NCI-H510A (cell line): ENCODE data around the gene FSTL3.

ENCODE experiments used
- DNase-seq: peaks from one replicate; lab custom pipeline; 2025; lab: John Stamatoyannopoulos, UW

Gene FSTL3

DNA sequence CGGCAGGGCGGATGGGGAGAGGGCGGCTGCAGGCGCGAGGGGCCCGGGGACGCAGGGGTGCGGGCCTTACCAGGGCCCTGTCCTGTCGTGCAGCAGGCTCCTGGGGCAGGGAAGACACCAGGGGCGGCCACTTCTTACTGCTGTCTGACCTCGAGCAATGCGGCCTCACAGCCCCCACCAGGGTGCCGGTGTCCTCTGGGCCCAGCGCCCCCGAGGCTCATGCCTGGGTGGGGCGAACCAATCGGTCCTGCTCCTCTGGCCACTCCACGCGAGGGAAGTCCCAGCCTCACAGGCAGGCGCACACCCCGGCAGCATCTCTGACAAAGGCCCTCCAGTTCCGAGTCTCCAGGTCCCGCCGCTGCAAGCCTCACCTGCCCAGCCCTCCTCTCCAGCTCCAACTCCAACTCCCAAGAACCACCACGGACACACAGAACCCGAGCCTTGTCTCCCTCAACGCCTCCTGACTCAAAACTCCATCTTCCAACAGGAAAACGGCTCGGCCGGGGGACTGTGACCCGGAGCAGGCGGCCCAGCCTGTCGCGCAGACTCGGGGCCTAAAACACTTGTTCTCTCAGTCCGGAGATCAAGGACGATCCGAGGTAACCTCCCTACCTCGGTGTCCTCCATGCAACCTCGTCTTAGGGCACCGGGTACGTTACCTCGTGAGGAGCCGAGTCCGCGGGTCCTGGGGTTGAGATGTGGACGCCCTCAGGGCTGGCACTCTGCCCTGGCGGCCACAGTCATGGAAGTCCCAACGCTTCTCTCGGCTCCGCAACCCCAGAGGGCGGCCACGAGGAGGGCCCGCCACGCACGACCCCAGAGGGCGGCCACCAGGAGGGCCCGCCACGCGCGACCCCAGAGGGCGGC lies 30.0 kb upstream of the FSTL3 start:
- no peak for DNase-seq

DNA sequence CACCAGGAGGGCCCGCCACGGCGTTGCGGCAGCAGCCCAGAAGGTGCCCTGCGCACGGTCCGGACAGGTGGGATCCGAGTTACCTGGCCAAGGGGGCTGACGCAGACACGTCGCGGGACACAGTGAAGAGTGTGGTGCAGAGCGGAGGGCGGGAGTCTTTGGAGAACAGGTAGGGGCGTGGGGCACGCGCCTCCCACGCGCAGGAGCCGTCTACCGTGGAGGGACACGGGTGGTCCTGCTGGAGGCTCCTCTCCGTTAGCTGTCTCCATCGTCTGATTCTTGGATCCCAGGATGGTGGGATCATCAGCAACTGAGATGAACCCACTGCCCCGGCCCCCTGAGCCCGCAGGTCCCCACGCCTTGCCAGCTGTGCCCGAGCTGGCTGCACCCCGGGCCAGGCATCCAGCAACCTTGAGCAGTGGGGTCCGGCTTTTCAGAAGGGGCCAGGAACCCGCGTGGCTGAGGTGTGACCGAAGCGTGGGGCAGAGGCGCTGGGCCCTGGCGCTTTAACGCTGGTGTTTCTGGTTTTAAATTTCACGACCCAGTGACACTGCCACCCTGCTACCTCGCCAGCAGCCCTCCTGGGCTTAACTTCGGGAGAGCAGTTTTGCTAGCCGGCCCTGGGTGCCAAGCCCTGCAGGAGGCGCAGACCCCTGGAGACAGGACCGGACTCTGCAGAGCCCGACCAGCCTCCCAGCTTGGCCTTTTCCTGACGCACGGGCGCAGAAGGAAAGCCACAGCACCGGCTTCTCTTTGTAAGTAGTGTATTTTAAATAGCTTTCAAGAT lies 29.2 kb upstream of the FSTL3 start:
- DNase-seq = no peak

DNA sequence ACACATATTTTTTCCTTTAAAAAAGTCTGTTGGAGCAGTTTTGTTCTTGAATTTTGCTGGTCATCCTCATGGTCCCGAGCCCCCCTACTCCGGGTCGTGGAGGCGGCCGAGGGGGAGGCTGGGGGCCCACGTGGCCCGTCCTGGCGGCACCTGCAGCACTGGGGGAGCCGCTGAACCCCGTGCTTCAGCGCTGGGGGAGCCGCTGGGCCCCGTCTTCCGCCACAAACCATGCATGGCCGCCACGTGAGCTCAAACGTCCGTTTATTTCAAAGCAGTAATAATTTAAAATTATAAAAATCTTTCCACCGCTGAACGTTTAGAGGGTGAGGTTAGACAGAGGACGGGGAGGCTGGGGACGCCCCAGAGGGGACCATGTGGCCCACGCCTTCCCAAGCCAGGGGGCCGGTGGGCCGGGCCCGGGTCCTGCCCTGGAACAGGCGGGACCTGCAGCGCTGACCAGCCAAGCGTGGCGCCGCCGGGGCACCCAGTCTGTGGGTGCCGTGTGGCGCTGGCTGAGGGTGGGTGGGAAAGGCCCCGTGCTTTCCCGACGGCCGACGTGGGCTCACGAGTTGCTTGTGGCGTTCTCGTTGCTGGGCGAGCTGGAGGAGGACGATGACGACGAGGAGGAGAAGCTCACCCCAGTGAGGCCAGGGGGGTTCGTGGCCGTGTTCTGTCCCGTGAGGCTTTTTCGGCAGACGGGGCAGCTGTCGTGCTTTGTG lies 28.5 kb upstream of the FSTL3 start:
- DNase-seq = no peak

DNA sequence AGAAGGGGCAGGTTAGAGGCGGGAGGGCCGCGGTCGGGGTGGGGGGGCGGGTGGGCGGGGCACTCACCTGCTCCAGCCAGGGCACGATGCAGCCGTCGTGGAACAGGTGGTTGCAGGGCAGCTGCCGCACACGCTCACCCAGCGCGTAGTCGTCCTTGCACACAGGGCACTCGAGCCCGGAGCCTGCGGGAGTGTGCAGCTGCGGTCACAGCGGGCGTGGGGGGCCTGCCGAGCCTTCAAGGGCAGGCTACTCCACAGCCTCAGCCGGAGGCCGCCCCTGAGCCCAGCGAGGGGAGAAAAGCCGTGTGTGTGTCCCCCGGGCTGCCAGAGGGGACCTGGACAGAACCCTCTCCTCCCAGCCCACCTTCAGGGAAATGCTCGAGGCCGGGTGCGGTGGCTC lies 27.9 kb upstream of the FSTL3 start:
- no peak for DNase-seq

DNA sequence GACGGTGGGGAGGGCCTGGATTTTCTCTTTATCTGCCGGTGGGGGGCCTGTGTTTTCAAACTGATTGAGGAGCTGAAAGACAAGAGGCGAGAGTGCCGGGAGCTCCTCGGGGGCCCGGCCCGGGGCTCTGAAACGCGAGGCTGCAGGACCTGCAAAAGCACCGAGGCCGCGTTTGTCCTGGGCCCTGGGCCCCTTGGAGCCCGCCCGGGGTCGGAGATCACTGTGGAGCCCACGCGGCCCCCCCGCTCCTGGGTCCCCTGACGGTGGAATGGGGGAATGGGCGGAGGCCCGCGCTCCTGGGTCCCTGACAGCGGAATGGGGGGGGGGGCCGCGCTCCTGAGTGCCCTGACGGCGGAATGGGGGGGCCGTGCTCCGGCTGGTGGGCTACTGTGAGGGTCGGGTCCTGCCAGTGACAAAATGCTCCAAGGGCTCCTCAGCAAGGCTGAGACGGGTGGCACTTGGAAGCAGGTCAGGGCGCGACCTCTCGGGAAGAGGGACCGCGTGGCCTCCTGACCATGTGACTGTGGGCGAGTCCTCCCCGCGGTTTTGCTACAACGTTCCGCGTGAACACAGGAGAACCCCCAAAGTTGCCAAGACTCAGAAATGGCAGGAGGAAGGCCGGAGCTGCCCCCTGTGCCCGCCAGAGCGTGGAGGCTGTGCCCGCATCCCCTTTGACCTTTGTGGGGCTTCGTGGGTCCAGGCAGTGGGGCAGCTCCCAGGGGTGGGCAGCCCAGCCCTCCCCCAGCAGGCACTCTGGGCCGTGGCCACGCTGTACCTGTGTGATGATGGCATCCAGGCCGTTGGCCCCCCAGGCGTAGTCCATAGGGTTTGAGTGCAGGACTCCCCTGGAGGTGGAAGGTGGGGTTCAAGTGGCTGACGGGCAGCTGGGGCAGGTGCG lies 27.0 kb upstream of the FSTL3 start:
- DNase-seq = no peak

DNA sequence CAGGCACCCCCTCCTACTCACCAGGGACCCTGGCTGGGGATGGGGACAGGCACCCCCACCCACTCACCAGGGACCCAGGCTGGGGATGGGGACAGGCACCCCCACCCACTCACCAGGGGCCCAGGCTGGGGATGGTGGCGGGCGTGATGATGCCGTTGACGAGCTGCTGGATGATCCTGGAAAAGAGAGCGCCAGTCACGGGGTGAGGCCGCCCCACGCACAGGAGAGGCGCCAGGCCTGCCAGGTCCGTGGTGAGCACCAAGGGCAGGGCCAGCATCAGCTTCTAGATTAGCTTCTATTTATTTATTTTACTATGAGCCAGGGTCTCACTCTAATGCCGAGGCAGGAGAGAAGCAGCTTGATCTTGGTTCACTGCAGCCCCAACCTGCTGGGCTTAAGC lies 26.1 kb upstream of the FSTL3 start:
- DNase-seq = no peak

DNA sequence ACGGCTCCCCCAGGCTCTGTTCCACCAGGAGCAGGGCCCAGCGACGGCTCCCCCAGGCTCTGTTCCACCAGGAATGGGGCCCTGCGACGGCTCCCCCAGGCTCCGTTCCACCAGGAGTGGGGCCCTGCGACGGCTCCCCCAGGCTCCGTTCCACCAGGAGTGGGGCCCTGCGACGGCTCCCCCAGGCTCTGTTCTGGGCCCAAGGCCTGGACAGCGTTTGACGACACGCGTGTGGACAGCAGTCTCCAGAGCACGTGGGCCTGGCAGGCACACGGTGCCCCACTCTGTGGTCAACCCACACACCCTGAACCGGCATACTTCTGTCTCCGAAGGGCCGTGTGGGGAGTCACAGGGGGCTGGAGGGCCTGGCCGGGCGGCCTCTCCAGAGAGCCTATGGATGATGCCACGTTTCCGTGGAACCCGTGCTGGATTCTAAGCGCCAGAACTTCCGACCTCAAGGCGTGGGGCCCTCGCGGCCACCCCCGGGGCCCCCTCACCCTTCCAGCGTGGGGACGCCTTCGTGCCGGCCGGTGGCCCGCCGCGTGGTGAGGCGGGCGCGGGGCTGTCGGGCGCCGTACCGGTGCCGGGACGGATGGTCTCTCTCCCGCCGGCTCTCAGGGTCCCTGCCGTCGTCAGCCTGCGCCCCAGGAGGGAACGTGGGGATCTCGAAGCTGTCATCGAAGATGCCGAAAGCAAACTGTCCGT lies 24.9 kb upstream of the FSTL3 start:
- no peak for DNase-seq

DNA sequence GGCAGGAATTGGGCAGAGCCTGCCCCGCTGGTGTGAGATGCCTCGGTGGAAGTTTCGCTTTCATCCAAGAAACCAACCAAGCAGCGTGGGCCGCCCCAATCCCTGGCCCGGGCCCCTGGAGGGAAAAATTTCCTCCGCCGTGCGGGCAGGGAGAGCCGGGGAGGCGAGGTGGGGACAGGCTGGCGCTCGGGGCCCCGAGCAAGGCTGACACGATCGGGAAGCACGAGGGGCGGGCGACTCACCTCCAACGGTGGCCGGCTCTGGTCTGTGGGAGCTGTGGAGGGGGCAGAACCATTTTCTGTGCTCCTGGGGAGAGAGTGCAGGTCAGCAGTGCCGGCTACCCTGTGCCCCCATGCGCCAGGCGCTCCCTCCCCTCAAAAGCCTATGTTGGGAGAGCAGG lies 24.2 kb upstream of the FSTL3 start:
- DNase-seq = no peak

DNA sequence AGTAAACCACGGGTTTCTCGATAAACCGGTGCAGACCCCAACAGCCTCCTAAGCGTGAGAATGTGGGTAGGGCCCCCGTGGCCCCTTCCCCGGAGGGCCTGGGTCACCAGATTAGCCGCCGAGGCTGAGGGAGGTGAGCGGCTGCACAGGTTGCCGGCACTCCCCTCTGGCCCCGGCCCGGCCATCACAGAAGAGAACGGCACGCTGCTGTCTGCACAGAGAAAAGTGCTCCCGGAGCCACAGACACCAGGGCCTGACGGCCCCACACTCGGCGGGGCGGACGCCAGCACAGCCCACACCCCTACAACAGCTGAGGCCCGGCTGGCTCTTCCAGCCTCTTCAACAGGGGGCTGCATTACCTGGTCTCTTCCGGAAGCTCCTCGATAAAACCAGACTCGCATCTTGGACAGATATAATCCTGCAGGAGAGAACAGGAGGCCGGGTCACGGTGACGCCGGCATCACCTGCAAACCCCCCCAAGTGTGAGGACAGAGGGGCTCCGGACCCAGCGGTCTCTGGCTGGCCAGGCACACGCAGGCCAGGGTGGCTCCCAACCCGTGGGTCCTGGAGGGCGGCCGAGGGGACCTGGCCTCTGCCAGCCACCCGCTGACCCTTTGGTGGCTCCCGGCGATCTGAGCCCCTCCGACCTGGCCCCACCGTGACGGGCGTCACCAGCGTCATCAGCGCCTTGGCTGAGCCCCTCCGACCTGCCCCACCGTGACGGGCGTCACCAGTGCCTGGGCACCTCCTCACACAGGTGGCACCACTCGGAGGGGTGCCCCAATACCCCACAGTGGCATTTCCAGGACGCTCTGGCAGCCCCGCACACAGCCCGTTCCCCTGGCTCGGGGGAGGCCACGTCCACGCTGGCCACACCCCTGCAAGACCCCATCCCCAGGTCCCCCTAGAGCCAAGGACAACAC lies 23.5 kb upstream of the FSTL3 start:
- DNase-seq = no peak

DNA sequence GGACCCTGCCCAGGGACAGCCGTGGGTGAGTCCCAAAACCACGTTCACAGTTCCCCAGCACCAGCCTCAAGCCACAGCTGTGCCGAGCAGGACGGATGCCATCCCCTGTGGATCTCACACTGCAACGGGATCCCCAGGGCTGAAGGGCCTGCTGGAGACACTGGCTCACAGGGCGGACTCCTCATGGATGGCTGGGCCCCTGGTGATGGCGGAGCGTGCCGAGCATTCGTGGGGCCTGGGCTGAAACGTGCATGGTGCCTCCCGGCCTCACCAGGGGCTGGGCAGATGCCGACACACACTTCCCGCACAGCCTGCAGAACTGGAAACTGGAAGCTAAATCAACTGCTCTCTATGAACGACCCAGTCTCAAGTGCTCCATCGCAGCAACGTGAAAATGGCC lies 22.8 kb upstream of the FSTL3 start:
- no peak for DNase-seq

DNA sequence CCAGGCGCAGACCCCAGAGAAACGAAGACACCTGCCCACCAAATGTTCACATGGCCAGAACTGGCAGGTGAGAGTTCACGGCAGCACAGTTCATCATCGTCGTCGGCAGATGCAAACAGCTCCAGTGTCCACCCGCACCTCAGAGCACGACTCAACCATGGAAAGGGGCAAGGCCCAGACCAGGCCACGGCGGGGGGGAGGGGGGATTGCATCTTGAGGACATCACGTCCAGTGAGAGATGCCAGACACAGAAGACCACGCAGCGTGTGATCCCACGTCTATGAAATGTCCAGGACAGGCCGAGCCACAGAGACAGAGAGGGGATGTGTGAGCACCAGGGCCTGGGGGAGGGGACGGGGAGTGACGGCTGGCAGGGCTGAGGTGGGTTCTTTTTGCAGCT lies 20.5 kb upstream of the FSTL3 start:
- DNase-seq = no peak

DNA sequence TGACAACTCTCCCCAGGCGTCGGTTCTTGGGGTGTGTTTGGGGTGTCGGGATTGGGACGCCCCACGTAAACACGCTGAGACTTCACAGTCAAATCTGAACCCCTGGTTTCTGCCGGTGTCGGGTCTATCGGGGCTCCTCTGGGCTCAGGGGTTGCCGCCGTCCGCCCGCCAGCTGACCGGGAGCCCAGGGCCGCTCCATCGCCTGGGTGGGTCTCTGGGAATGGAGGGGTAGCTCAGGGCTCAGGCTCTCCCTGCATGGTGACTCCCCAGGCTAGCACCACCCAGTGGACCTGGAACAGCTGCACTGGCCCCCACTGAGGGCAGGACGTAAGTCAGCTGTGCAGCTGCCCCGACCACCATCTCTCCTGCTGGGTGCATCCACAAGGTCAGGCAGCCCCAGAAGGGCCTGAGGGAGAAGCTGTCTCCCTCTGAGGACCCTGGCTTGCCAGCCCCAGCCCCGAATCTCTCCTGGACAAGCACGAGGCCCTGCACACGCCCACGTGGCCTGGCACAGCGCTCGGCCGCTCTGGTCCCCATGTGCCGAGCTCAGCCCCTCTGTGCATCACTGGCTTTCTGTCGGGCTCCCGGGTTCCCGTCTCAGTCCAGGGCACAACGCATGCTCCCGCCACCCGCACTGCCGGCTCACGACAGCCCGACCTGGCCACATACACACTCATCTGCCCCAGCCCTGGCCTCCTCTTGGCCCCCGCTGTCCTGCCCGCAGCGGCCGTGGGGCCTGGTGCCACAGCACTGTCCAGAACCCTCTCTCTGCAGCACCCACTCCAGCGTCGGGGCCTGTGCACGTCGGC lies 19.2 kb upstream of the FSTL3 start:
- DNase-seq = no peak

DNA sequence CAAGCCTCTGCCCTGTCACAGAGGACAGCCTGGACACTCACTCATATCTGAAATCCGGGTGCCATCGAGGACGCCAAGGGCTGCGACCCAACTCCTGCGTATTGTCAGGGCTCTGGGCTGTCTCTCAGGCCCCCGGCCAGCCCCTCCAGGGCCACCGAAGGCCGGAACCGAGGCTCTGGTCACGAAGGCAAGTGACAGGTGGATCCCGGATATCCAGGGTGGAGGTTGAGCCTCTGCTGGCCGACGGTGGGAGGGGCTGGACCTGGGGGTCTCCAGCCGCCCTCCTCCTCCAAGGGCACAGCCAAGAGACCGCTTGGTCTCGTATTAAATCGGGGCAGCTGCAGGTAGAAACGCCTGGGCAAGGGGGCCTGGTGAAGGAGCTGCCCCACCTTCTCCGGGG lies 18.6 kb upstream of the FSTL3 start:
- no peak for DNase-seq

DNA sequence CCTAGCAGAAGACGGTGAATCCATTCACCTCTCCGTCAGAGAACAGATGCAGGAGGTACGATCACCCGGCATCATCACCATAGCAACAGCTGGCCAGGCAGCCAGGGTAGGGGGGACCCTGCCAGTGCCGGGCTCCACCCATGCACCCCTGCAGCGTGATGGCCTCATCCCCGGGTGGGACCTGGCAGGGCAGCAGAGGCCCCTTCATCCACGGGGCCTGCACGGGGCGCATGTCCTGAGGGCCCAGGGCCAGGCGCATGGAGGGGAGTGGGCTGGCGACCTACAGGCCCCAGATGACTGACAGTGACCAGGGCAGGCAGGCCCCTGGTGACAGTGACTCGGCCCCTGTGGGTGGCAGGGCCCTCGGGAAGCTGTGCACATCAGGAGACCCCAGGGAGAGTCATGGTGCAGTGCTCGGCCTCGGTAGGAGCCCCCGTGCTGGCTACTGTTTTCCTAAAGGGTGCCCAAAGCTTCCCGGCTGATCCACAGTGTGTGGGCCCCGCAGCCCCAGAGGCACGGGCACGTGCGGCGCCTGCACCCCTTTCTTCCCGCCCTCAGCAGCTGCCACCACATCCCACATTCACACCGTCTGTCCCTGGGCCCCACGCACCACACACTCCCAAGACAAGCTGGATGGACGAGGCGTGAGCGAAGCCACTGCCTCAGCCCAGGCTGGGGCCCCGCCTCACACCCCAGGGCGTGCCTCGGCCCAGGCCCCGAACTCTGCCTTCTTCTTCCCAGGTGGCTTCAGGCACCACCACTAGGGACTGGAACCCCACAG lies 17.9 kb upstream of the FSTL3 start:
- no peak for DNase-seq

DNA sequence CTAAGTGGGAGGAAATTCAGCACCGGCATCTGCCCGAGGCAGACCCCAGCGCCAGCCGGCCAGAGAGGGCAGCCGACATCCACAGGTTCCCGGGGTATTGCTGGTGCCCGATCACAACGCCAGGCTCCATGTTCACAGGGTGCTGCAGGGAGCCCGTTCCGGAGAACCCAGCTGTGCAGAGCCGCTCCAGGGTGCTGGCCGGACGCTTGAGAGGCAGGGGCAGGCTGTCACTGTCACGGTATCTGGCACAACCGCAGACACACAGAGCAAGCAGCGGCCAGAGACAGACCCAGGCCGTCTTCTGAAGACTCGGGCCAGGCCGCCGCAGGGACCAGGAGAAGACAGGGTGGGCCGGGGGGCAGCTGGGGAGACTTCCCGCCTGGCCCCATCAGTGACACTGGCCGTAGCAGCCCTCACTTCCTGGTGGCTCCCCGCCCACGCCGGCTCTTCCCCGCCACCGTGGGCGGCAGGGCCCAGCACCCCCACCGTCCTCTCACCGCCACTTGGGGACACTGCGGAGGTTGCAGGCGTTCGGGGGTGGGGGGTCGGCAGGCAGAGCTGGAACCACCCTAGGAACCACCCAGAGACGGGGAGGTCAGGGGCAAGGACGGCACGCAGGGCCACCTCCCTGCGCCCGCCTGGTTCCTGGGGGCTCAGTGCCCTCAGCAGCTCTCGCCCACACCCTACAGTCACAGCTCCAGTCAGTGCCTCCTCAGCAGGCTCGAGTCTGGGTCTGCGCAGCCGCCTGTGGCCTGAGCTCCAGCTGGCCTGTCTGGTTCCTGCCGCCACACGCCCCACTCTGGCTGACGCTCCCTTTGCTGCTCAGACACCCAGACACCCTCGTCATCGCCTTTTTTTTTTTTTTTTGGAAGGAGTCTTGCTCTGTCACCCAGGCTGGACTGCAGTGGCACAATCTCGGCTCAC lies 17.0 kb upstream of the FSTL3 start:
- DNase-seq = no peak

DNA sequence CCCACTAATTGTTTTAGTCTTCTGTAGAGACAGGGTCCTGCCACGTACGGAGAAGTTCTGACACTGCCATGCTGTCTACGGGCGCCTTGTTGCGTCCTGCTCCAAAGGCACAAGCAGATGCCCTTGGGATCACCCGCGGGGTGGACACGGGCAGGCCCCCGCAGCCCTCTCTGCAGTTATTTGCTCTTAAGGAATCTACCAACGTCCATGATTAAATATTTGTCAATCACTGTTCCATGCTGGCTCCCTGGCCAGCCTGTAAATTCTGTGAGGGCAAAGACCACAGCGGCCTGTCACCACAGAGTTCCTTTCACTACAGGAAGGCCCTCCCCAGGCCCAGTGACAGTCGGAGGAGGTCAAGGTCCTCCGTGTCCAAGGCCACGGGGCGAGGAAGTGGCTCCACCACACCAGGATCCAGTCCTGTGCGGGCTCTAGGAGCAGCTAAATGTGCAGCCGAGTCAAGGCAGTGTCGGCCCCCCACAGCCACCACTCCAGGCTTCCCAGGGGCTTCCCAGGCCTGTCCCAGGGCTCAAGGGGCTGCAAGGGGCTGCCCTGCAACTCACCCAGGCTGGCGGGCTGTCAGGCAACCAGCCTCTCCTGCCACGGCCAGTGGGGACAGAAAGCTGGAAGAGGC lies 15.3 kb upstream of the FSTL3 start:
- DNase-seq = no peak
